Colon (tissue), 2 donors: Measurements from ENCODE around the gene GRIK3.
"Not testable (repeated sequence)": the region's sequence is repeated elsewhere in the genome, so short reads cannot be mapped to it uniquely, and the experiment has no call there.

Experiments used
- FAIRE-seq: peaks from 2 replicates; lab custom pipeline; 2012; peaks lifted over from hg19 to GRCh38; lab: Jason Lieb, UNC
- donor health status: control.
- donor health status: control.

GRIK3 gene

GRCh38 chr1:36909359-36909758 is 125.0 kb downstream of the GRIK3 start:
- not testable (repeated sequence) for FAIRE-seq

- FAIRE-seq = no peak
These were observed 126.2 kb downstream of the GRIK3 start for GRCh38 chr1:36908096-36908495.

- no peak for FAIRE-seq
These were observed 127.8 kb downstream of the GRIK3 start for GRCh38 chr1:36906555-36906954.

GRCh38 chr1:36905941-36906340 is 128.4 kb downstream of the GRIK3 start:
- no peak for FAIRE-seq

GRCh38 chr1:36900128-36900527 is 134.2 kb downstream of the GRIK3 start:
- no peak for FAIRE-seq

- FAIRE-seq = not testable (repeated sequence)
These were observed 136.5 kb downstream of the GRIK3 start for GRCh38 chr1:36897813-36898212.

GRCh38 chr1:36894824-36895223 is 139.5 kb downstream of the GRIK3 start:
- FAIRE-seq = no peak

- FAIRE-seq = no peak
These were observed 143.5 kb downstream of the GRIK3 start for GRCh38 chr1:36890776-36891175.

GRCh38 chr1:36889478-36890226 is 144.7 kb downstream of the GRIK3 start:
- no peak for FAIRE-seq

GRCh38 chr1:36888811-36889477 is 145.4 kb downstream of the GRIK3 start:
- FAIRE-seq = no peak

- no peak for FAIRE-seq
These were observed 148.6 kb downstream of the GRIK3 start for GRCh38 chr1:36885540-36886357.

GRCh38 chr1:36884801-36885200 is 149.5 kb downstream of the GRIK3 start:
- FAIRE-seq = no peak

- no peak for FAIRE-seq
These were observed 150.2 kb downstream of the GRIK3 start for GRCh38 chr1:36884029-36884701.

- FAIRE-seq = no peak
These were observed 150.9 kb downstream of the GRIK3 start for GRCh38 chr1:36883315-36883949.

- FAIRE-seq = no peak
These were observed 151.6 kb downstream of the GRIK3 start for GRCh38 chr1:36882536-36883285.

GRCh38 chr1:36881541-36881940 is 152.8 kb downstream of the GRIK3 start:
- no peak for FAIRE-seq

GRCh38 chr1:36881068-36881405 is 153.3 kb downstream of the GRIK3 start:
- no peak for FAIRE-seq

- no peak for FAIRE-seq
These were observed 153.9 kb downstream of the GRIK3 start for GRCh38 chr1:36880155-36881067.

- FAIRE-seq = no peak
These were observed 154.7 kb downstream of the GRIK3 start for GRCh38 chr1:36879613-36880012.

GRCh38 chr1:36876990-36877389 is 157.3 kb downstream of the GRIK3 start:
- no peak for FAIRE-seq
